HEK293 (cell line): ENCODE data around the gene PKIB.

Source experiments
- CTCF ChIA-PET: fragments of 350-600 bp; formaldehyde crosslinking; extraction: SDS; loops from one replicate; lab custom pipeline; 2021; ENCODE audit warnings: antibody characterized with exemption; lab: Yijun Ruan, JAX
- POLR2A ChIA-PET: fragments of 300-600 bp; formaldehyde crosslinking; extraction: SDS; loops from one replicate; lab custom pipeline; 2020; ENCODE audit warnings: antibody characterized with exemption, inconsistent platforms; lab: Yijun Ruan, JAX
- H3K27ac ChIP-seq: fragments of 200-500 bp; sonication (Bioruptor generic); 2 replicates; pipeline ENCODE4 v1.5.1; 2014; ENCODE audit warnings: low read depth, low read length, control low read depth, inconsistent platforms; ENCODE audit errors: extremely low read depth
- H3K36me3 ChIP-seq, 2 experiments: fragments of 200-500 bp in 1 of 2; sonication (Bioruptor generic) in 1 of 2; 1 replicate in 1 of 2; 2 replicates in 1 of 2; pipeline ENCODE4 v1.5.1; 2014 to 2017; ENCODE audit warnings: inconsistent platforms in 2 of 2, low read length in 2 of 2; ENCODE audit not compliant: control insufficient read depth in 2 of 2, insufficient read depth in 1 of 2
- H3K4me1 ChIP-seq: fragments of 200-500 bp; sonication (Bioruptor generic); 2 replicates; pipeline ENCODE4 v1.5.1; 2014; ENCODE audit warnings: mild to moderate bottlenecking, low read length, inconsistent platforms; ENCODE audit not compliant: control insufficient read depth, insufficient read depth
- H3K4me3 ChIP-seq: 2 replicates; pipeline ENCODE4 v1.5.1; 2011; ENCODE audit warnings: low read depth, mild to moderate bottlenecking, control low read depth, low read length, moderate library complexity
- H3K9me3 ChIP-seq: fragments of 200-500 bp; sonication (Bioruptor generic); 2 replicates; pipeline ENCODE4 v1.5.1; 2014; ENCODE audit warnings: low read depth, low read length, inconsistent platforms; ENCODE audit not compliant: control insufficient read depth, insufficient read depth
- FEZF1 ChIP-seq: fragments of 450-650 bp; formaldehyde crosslinking; IDR thresholded peaks from 2 replicates; pipeline ENCODE4 v1.5.1; 2016; ENCODE audit warnings: missing biosample characterization, missing genetic modification characterization
- KLF16 ChIP-seq: fragments of 450-650 bp; formaldehyde crosslinking; IDR thresholded peaks from 2 replicates; pipeline ENCODE4 v1.5.1; 2017; ENCODE audit warnings: missing biosample characterization, missing genetic modification characterization
- MZF1 ChIP-seq: fragments of 450-650 bp; formaldehyde crosslinking; IDR thresholded peaks from 2 replicates; pipeline ENCODE4 v1.5.1; 2017; ENCODE audit warnings: missing biosample characterization, missing genetic modification characterization, borderline replicate concordance
- REPIN1 ChIP-seq: fragments of 450-650 bp; formaldehyde crosslinking; IDR thresholded peaks from 2 replicates; pipeline ENCODE4 v1.5.1; 2017; ENCODE audit warnings: missing biosample characterization, missing genetic modification characterization, low read depth
- SETDB1 ChIP-seq: IDR thresholded peaks from one replicate; pipeline ENCODE4 v1.6.1; 2017; ENCODE audit warnings: mild to moderate bottlenecking, low read length, moderate library complexity, mixed read lengths; ENCODE audit not compliant: insufficient read length
- ZBTB20 ChIP-seq: fragments of 450-650 bp; formaldehyde crosslinking; IDR thresholded peaks from 2 replicates; pipeline ENCODE4 v1.5.1; 2016; ENCODE audit warnings: missing biosample characterization, missing genetic modification characterization
- ZFP41 ChIP-seq: fragments of 450-650 bp; formaldehyde crosslinking; IDR thresholded peaks from 2 replicates; pipeline ENCODE4 v1.5.1; 2016; ENCODE audit warnings: missing biosample characterization, missing genetic modification characterization, borderline replicate concordance
- ZNF114 ChIP-seq: fragments of 450-650 bp; formaldehyde crosslinking; IDR thresholded peaks from 2 replicates; pipeline ENCODE4 v1.5.0; 2017; ENCODE audit warnings: missing biosample characterization, missing genetic modification characterization
- ZNF155 ChIP-seq: fragments of 450-650 bp; formaldehyde crosslinking; IDR thresholded peaks from 2 replicates; pipeline ENCODE4 v1.5.1; 2016; ENCODE audit warnings: missing biosample characterization, missing genetic modification characterization
- ZNF221 ChIP-seq: fragments of 450-650 bp; formaldehyde crosslinking; IDR thresholded peaks from 2 replicates; pipeline ENCODE4 v1.5.1; 2017; ENCODE audit warnings: missing biosample characterization, missing genetic modification characterization, borderline replicate concordance
- ZNF239 ChIP-seq: fragments of 450-650 bp; formaldehyde crosslinking; IDR thresholded peaks from 2 replicates; pipeline ENCODE4 v1.5.1; 2016; ENCODE audit warnings: missing biosample characterization, missing genetic modification characterization
- ZNF341 ChIP-seq: fragments of 450-650 bp; formaldehyde crosslinking; IDR thresholded peaks from 2 replicates; pipeline ENCODE4; 2016; ENCODE audit warnings: low read depth, missing biosample characterization, missing genetic modification characterization
- ZNF404 ChIP-seq: fragments of 450-650 bp; formaldehyde crosslinking; IDR thresholded peaks from 2 replicates; pipeline ENCODE4 v1.5.1; 2017; ENCODE audit warnings: missing biosample characterization, missing genetic modification characterization
- ZNF416 ChIP-seq: fragments of 450-650 bp; formaldehyde crosslinking; IDR thresholded peaks from 2 replicates; pipeline ENCODE4 v1.5.1; 2016; ENCODE audit warnings: missing biosample characterization, missing genetic modification characterization
- ZNF521 ChIP-seq: fragments of 450-650 bp; formaldehyde crosslinking; IDR thresholded peaks from 2 replicates; pipeline ENCODE4 v1.5.1; 2017; ENCODE audit warnings: missing biosample characterization, mild to moderate bottlenecking, missing genetic modification characterization
- ZNF561 ChIP-seq: fragments of 450-650 bp; IDR thresholded peaks from 2 replicates; pipeline ENCODE4 v1.5.1; 2018; ENCODE audit warnings: missing biosample characterization, missing genetic modification characterization, borderline replicate concordance
- TF ChIP-seq, protein P1 (sequence below): fragments of 450-650 bp; formaldehyde crosslinking; IDR thresholded peaks from 2 replicates; pipeline ENCODE4 v1.5.1; 2016; ENCODE audit warnings: missing biosample characterization, missing genetic modification characterization
- TF ChIP-seq, protein P2 (sequence below): IDR thresholded peaks from 2 replicates; pipeline ENCODE4 v1.6.1; 2011; ENCODE audit warnings: mild to moderate bottlenecking, low read depth, low read length, borderline replicate concordance
- TF ChIP-seq, protein P3 (sequence below): fragments of 450-650 bp; formaldehyde crosslinking; IDR thresholded peaks from 2 replicates; pipeline ENCODE4 v1.5.1; 2016; ENCODE audit warnings: missing biosample characterization, missing genetic modification characterization
- TF ChIP-seq, protein P4 (sequence below): fragments of 450-650 bp; formaldehyde crosslinking; IDR thresholded peaks from 2 replicates; pipeline ENCODE4 v1.5.1; 2017; ENCODE audit warnings: missing biosample characterization, mild to moderate bottlenecking, missing genetic modification characterization, moderate library complexity

The PKIB gene

DNA sequence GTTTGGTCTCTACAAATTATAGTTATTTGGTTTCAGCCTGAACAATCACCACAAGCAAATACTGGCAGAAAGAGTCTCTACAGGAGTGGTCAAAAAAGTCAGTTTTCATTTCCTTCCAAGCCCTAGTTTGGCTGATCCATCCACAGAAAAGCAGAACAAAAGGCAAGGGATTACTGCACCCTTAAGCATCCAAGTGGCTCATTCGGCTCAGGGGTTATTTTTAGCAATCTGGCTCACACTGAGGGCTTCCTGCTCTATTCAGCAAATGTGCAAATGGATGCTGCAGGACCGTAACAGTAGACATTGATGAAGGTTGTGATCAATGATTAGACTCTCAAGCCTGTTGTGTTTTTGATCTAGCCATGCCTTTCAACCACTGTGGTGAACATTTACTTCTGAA lies 107.1 kb downstream of the PKIB start (continued):
- TF ChIP-seq REPIN1 (tag by site-specific recombination) (no peak), ZNF114 (tag by site-specific recombination) (no peak), FEZF1 (tag by site-specific recombination) (no peak), ZFP41 (tag by site-specific recombination) (no peak), ZNF404 (tag by site-specific recombination) (no peak), MZF1 (tag by site-specific recombination) (no peak)

DNA sequence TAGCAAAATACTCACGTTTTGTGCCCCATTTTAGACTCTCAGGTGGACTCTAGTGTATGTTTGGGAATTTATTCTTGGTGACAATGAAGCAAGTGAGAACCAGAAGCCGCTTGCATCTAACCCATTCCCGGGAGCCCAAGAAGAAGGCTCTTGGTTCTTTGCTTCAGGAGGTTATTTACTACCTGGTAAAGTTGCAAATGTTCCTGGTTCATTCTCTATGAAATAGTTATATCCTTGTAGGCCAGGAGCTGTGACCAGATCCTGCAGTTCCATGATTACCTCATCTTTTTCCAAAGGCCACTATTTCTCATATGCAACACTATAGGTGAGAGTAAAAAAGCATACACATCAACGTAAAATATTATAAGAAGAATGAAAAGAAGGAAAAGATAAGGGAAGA lies 108.4 kb downstream of the PKIB start:
- Histone ChIP-seq H3K36me3 (no peaks in the 10 kb centered on the region), H3K4me3 (no peak overlapping the region), H3K4me1 (no peaks in the 10 kb centered on the region), H3K9me3 (no peaks in the 10 kb centered on the region), H3K27ac (no peak overlapping the region)
- TF ChIP-seq ZNF561 (tag by site-specific recombination) (no peak), SETDB1 (no peak), ZFP41 (tag by site-specific recombination) (no peak)
- TF ChIP-seq, protein P1, sequence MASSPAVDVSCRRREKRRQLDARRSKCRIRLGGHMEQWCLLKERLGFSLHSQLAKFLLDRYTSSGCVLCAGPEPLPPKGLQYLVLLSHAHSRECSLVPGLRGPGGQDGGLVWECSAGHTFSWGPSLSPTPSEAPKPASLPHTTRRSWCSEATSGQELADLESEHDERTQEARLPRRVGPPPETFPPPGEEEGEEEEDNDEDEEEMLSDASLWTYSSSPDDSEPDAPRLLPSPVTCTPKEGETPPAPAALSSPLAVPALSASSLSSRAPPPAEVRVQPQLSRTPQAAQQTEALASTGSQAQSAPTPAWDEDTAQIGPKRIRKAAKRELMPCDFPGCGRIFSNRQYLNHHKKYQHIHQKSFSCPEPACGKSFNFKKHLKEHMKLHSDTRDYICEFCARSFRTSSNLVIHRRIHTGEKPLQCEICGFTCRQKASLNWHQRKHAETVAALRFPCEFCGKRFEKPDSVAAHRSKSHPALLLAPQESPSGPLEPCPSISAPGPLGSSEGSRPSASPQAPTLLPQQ (tag by site-specific recombination), result no peak
- TF ChIP-seq, protein P2, sequence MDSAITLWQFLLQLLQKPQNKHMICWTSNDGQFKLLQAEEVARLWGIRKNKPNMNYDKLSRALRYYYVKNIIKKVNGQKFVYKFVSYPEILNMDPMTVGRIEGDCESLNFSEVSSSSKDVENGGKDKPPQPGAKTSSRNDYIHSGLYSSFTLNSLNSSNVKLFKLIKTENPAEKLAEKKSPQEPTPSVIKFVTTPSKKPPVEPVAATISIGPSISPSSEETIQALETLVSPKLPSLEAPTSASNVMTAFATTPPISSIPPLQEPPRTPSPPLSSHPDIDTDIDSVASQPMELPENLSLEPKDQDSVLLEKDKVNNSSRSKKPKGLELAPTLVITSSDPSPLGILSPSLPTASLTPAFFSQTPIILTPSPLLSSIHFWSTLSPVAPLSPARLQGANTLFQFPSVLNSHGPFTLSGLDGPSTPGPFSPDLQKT, result no peak
- ChIA-PET CTCF (interaction anchor here (2.8 kb wide), 1 partner anchor 9 kb away, joined by 22 read pairs; no protein-coding TSS in a partner anchor), POLR2A (no interaction called here)

DNA sequence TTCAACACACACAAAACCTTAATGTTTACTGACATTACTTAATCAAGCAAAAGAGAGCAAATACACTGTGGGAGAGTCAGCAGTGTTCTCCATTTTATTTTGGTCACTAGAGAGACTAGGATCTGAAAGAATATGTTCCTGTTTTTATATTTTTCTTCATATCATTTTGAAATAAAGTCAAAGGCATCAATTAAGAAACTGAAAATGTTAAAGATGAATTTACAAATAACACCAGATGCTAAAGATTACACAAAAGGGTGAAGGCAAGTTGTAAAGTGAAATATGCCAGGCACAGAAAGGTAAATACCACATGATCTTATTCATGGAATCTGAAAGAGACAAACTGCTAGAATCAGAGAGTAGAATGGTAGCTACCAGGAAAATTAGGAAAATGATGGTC lies 109.0 kb downstream of the PKIB start:
- CTCF ChIA-PET, result interaction anchor here (0.6 to 1.1 kb wide), 4 partner anchors 9 to 538 kb away, joined by 3 to 5 read pairs (median 3); no protein-coding TSS in a partner anchor
- no peak overlapping the region for H3K4me3 ChIP-seq
- POLR2A ChIA-PET, result no interaction called here
- no peaks in the 10 kb centered on the region for H3K4me1 ChIP-seq
- no peaks in the 10 kb centered on the region for H3K36me3 ChIP-seq
- H3K27ac ChIP-seq, result no peak overlapping the region
- TF ChIP-seq, protein P3, sequence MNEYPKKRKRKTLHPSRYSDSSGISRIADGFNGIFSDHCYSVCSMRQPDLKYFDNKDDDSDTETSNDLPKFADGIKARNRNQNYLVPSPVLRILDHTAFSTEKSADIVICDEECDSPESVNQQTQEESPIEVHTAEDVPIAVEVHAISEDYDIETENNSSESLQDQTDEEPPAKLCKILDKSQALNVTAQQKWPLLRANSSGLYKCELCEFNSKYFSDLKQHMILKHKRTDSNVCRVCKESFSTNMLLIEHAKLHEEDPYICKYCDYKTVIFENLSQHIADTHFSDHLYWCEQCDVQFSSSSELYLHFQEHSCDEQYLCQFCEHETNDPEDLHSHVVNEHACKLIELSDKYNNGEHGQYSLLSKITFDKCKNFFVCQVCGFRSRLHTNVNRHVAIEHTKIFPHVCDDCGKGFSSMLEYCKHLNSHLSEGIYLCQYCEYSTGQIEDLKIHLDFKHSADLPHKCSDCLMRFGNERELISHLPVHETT (tag by site-specific recombination), result no peak
- TF ChIP-seq ZNF155 (tag by site-specific recombination), result no peak
- no peak for TF ChIP-seq KLF16 (tag by site-specific recombination)
- TF ChIP-seq ZNF221 (tag by site-specific recombination), result no peak
- TF ChIP-seq ZNF416, result no peak
- TF ChIP-seq ZNF239 (tag by site-specific recombination), result no peak
- no peak for TF ChIP-seq ZNF521 (tag by site-specific recombination)
- TF ChIP-seq ZBTB20 (tag by site-specific recombination), result no peak
- no peak for TF ChIP-seq ZNF404 (tag by site-specific recombination)
- TF ChIP-seq ZNF341 (tag by site-specific recombination), result no peak
- TF ChIP-seq, protein P4, sequence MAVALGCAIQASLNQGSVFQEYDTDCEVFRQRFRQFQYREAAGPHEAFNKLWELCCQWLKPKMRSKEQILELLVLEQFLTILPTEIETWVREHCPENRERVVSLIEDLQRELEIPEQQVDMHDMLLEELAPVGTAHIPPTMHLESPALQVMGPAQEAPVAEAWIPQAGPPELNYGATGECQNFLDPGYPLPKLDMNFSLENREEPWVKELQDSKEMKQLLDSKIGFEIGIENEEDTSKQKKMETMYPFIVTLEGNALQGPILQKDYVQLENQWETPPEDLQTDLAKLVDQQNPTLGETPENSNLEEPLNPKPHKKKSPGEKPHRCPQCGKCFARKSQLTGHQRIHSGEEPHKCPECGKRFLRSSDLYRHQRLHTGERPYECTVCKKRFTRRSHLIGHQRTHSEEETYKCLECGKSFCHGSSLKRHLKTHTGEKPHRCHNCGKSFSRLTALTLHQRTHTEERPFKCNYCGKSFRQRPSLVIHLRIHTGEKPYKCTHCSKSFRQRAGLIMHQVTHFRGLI (tag by site-specific recombination), result no peak
- TF ChIP-seq, all 188 proteins: peak for 0
- no peaks in the 10 kb centered on the region for H3K9me3 ChIP-seq
